Duodenal mucosa (tissue), 2 donors: Measurements from ENCODE around the gene GRIK2.

Experiments used
- H3K27ac ChIP-seq: one replicate; pipeline ENCODE4 v1.7.0; 2013; ENCODE audit warnings: low read depth, low read length
- H3K27me3 ChIP-seq, 2 donors: one replicate each; pipeline ENCODE4 v1.7.0; 2013; ENCODE audit warnings: low read length in 2 of 2, control low read depth in 1 of 2; ENCODE audit not compliant: insufficient read depth in 2 of 2, control insufficient read depth in 1 of 2
- H3K36me3 ChIP-seq, 2 donors: one replicate each; pipeline ENCODE4 v1.7.0; 2013; ENCODE audit warnings: low read length in 2 of 2, control low read depth in 1 of 2; ENCODE audit not compliant: insufficient read depth in 2 of 2, control insufficient read depth in 1 of 2
- H3K4me1 ChIP-seq, 2 donors: one replicate each; pipeline ENCODE4 v1.7.0; 2013; ENCODE audit warnings: low read length in 2 of 2, control low read depth in 1 of 2; ENCODE audit not compliant: insufficient read depth in 2 of 2, control insufficient read depth in 1 of 2
- H3K4me3 ChIP-seq, 2 donors: one replicate each; pipeline ENCODE4 v1.7.0; 2013; ENCODE audit warnings: low read length in 2 of 2, low read depth in 1 of 2
- H3K9ac ChIP-seq, 2 donors: one replicate each; pipeline ENCODE4 v1.7.0; 2013; ENCODE audit warnings: low read length in 2 of 2, low read depth in 1 of 2
- H3K9me3 ChIP-seq, 2 donors: one replicate each; pipeline ENCODE4 v1.7.0; 2013; ENCODE audit warnings: low read length in 2 of 2, control low read depth in 1 of 2; ENCODE audit not compliant: control insufficient read depth in 1 of 2

GRIK2 gene

DNA sequence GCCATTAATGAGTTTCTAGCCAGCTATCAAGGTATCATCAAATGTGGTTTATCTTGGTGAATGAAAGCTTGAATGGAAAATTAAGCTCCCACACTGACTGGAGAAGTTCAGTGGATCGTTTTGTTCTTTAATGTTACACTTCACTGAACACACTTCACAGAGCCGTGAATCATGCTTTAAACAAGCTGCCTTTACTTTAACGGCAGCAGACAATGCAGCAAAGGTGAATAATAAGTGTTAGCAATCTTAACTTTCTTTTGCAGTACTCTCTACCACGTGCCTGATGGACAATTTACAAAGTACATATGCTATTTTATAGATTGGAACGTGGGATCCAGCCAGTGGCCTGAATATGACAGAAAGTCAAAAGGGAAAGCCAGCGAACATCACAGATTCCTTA, 424.5 kb downstream of the GRIK2 start:
- H3K4me3 ChIP-seq, result no peak overlapping the region
- H3K9me3 ChIP-seq, result peaks cover 0 to 5% of the 10 kb centered on the region in 2 donors
- H3K4me1 ChIP-seq, result no peaks in the 10 kb centered on the region
- H3K27me3 ChIP-seq, result no peaks in the 10 kb centered on the region
- H3K27ac ChIP-seq, result no peak overlapping the region
- H3K9ac ChIP-seq, result no peak overlapping the region
- no peaks in the 10 kb centered on the region for H3K36me3 ChIP-seq

DNA sequence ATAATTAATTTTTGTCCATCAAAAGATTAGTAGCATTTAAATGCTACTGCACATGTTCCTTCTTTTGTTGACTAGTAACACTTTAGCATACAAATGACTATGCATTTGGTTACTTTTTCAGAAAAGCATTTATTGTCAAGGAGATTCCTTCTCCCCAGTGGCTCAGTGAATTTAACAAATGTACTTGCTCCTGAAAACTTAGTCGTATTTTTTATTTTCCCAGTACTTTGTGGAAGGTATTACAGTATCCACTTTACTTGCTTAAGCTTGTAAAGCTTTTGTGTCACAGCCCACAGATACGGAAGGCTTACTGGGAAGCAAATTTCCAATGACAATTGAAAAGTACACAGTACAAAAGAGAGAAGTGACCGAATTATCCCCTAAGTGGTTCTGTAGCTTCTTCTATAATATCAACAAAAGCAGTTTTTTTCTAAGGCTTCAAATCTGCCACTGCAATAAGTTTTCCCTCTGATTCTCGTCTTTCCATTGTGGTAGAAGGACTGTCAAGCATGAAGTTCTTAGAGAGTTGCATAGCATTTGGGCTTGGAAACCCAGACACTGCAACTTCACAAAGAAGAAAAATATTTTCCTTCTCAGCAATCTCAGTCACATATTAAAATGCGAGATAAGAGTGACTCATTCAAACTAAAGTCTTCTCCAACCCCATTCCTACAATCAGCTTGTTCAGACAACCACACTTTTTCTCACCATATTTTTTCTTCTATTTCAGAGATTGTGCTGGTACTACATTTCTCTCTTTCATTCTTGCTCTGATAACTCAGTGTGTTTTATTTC, 431.2 kb downstream of the GRIK2 start:
- Histone ChIP-seq H3K36me3 (no peaks in the 10 kb centered on the region), H3K27ac (no peak overlapping the region), H3K4me3 (no peak overlapping the region), H3K9ac (no peak overlapping the region), H3K4me1 (no peaks in the 10 kb centered on the region), H3K27me3 (no peaks in the 10 kb centered on the region), H3K9me3 (peaks cover 6% of the 10 kb centered on the region in 2 donors)

DNA sequence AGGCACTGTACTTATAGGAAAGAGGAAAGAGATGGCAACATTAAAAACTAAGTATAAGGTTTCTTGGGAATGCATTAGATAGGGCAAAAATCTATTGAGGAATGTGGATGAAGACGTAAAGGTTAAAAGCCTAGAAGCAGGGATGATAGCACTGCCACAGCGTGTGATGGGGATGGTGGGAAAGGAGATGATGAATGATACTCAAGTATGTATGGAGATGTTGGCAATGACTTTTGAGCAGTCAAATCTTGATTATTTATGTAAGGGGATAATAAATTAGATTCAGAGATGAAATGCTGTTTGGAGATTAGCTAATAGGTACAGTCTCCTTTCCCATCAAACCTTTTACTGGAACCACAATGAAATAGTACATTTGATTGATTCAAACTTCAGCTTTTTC, 432.8 kb downstream of the GRIK2 start:
- peaks cover 6% of the 10 kb centered on the region in 2 donors for H3K9me3 ChIP-seq
- H3K4me1 ChIP-seq, result no peaks in the 10 kb centered on the region
- H3K4me3 ChIP-seq, result no peak overlapping the region
- H3K27ac ChIP-seq, result no peak overlapping the region
- H3K36me3 ChIP-seq, result no peaks in the 10 kb centered on the region
- no peaks in the 10 kb centered on the region for H3K27me3 ChIP-seq
- no peak overlapping the region for H3K9ac ChIP-seq

GRCh38 chr6:101826678-101827077, 433.2 kb downstream of the GRIK2 start:
- no peak overlapping the region for H3K9ac ChIP-seq
- H3K4me1 ChIP-seq, result no peaks in the 10 kb centered on the region
- H3K9me3 ChIP-seq, result peaks cover 6% of the 10 kb centered on the region in 2 donors
- H3K27ac ChIP-seq, result no peak overlapping the region
- no peak overlapping the region for H3K4me3 ChIP-seq
- no peaks in the 10 kb centered on the region for H3K36me3 ChIP-seq
- no peaks in the 10 kb centered on the region for H3K27me3 ChIP-seq

DNA sequence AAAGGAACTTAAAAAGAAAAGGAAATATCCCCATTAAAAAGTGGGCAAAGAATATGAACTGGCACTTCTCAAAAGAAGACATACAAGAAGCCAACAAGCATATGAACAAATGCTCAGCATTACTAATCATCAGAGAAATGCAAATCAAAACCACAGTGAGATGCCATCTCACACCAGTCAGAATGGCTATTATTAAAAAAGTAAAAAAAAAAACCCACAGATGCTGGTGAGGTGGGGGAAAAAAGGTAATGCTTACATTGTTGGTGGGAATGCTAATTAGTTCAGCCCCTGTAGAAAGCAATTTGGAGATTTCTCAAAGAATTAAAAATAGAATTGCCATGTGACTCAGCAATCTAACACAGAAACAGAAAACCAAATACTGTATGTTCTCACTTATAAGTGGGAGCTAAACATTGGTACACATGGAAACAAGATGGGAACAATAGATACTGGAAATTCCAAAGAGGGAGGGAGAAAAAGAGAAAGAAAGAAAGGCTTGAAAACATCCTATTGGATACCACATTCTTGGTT, 437.1 kb downstream of the GRIK2 start:
- Histone ChIP-seq H3K27me3 (no peaks in the 10 kb centered on the region), H3K27ac (no peak overlapping the region), H3K9me3 (peaks cover 6 to 7% of the 10 kb centered on the region in 2 donors), H3K36me3 (no peaks in the 10 kb centered on the region), H3K9ac (no peak overlapping the region), H3K4me3 (no peak overlapping the region), H3K4me1 (no peaks in the 10 kb centered on the region)

DNA sequence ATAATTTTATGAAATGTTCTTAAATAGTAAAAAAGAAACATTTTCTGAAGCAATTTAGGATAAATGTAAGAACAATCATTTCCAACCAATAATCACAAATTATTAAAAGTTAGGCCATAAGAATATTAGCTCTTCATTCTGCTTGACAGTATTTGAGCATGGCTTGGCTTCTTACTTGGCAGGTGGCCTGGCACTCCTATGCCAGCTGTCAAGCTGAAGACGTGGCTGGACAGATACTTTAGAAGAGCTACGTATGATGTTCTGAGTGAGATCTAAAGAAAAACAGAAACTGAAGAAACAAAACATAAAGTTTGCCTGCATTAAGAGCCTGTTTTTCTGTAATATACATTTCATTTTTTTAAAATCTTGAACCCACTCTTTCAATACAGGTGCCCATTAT, 438.9 kb downstream of the GRIK2 start:
- Histone ChIP-seq H3K27ac (no peak overlapping the region), H3K4me1 (no peaks in the 10 kb centered on the region), H3K9ac (no peak overlapping the region), H3K4me3 (no peak overlapping the region), H3K36me3 (no peaks in the 10 kb centered on the region), H3K27me3 (no peaks in the 10 kb centered on the region), H3K9me3 (peaks cover 10 to 11% of the 10 kb centered on the region in 2 donors)

DNA sequence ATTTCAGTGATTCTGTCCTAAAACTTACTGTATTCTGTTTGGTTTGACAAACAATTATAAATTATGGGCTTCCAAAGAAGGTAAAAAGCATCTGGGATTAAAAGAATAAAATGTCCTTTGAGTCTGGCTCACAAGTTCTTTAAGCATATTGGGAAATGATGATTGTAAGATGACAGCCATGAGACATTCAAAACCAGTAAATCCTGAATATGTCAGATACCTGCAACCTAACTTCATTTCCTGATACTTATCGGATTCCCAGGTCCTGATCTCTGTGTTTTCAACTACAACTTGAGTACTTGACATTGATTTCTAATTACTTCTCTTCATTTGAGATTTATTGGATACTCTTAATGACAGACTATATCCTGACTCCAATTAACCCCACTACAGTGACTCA, 446.6 kb downstream of the GRIK2 start:
- Histone ChIP-seq H3K27me3 (no peaks in the 10 kb centered on the region), H3K9me3 (peaks cover 4 to 9% of the 10 kb centered on the region in 2 donors), H3K36me3 (no peaks in the 10 kb centered on the region)

DNA sequence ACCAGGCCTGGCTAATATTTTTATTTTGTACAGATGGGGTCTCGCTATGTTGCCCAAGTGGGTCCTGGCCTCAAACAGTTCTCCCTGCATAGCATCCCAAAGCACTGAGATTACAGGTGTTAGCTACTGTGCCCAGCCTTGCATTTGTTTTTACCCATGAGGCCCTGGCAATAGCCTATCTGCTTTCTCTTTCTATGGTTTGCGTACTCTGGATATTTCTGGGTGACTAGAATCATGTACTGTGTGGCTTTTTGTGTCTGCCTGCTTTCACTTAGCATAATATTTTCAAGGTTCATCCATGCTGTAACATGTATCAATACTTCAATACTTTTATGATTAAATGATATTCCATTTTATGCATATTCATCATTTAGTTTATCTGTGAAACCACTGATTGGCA, 451.7 kb downstream of the GRIK2 start:
- Histone ChIP-seq H3K27me3 (no peaks in the 10 kb centered on the region), H3K9ac (no peak overlapping the region), H3K4me1 (no peaks in the 10 kb centered on the region), H3K4me3 (no peak overlapping the region), H3K36me3 (no peaks in the 10 kb centered on the region), H3K27ac (no peak overlapping the region), H3K9me3 (peaks cover 0 to 1% of the 10 kb centered on the region in 2 donors)

More for the DNA sequence above, 446.6 kb downstream of the GRIK2 start:
- Histone ChIP-seq H3K4me1 (no peaks in the 10 kb centered on the region), H3K4me3 (no peak overlapping the region), H3K9ac (no peak overlapping the region), H3K27ac (no peak overlapping the region)

DNA sequence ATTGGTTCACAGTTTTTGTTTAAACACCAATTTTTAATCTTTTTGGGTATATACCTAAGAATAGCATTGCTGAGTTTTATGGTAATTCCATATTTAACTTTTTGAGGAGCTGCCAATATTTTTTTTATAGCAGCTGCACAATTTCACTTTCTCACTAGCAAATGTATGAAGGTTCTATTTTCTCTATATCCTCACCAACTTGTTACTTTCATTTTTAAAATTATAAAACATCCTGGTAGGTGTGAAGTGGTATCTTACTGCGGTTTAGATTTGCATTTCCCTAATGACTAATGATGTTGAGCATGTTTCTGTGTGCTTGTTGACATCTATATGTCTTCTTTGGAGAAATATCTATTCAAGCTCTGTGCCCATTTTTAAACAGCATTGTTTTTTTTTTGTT, 452.1 kb downstream of the GRIK2 start:
- Histone ChIP-seq H3K9ac (no peak overlapping the region), H3K9me3 (no peaks in the 10 kb centered on the region), H3K4me1 (no peaks in the 10 kb centered on the region), H3K27me3 (no peaks in the 10 kb centered on the region), H3K4me3 (no peak overlapping the region), H3K36me3 (no peaks in the 10 kb centered on the region), H3K27ac (no peak overlapping the region)

GRCh38 chr6:101847690-101848089, 454.2 kb downstream of the GRIK2 start:
- Histone ChIP-seq H3K9me3 (no peaks in the 10 kb centered on the region), H3K9ac (no peak overlapping the region), H3K27me3 (no peaks in the 10 kb centered on the region), H3K27ac (no peak overlapping the region), H3K4me1 (no peaks in the 10 kb centered on the region), H3K4me3 (no peak overlapping the region), H3K36me3 (no peaks in the 10 kb centered on the region)
